MM.1S (cell line): ENCODE results near the gene EHMT2.

ENCODE experiments used
- CTCF ChIP-seq: fragments of 300-600 bp; sonication (generic); IDR thresholded peaks from 2 replicates; pipeline ENCODE4 v1.5.1; 2016; ENCODE audit warnings: antibody characterized with exemption, low read length, mixed read lengths
- EZH2 ChIP-seq: fragments of 300-600 bp; sonication (generic); optimal IDR thresholded peaks from 2 replicates; pipeline ENCODE3; 2017; ENCODE audit warnings: low read depth, mild to moderate bottlenecking, antibody characterized with exemption, low read length, mixed read lengths
- EZH2phosphoT487 ChIP-seq: fragments of 300-600 bp; sonication (generic); IDR thresholded peaks from 2 replicates; pipeline ENCODE4 v1.6.1; 2018; ENCODE audit warnings: antibody characterized with exemption, low read length

- no peak for TF ChIP-seq CTCF
- TF ChIP-seq EZH2phosphoT487: no peak
- TF ChIP-seq EZH2: no peak
Observed at GRCh38 chr6:31834367-31835250, 62.9 kb downstream of the EHMT2 start.
